Stomach smooth muscle (tissue), 2 donors: ENCODE results near the gene TMEM130.
"Not testable (repeated sequence)": the region's sequence is repeated elsewhere in the genome, so short reads cannot be mapped to it uniquely, and the experiment has no call there.

Experiments used
- H3K27ac ChIP-seq: one replicate; pipeline ENCODE4 v1.7.0; 2013; ENCODE audit warnings: mild to moderate bottlenecking, low read length, inconsistent platforms
- H3K27me3 ChIP-seq, 2 donors: one replicate each; pipeline ENCODE4 v1.7.0; 2013; ENCODE audit warnings: low read length in 2 of 2; ENCODE audit not compliant: insufficient read depth in 2 of 2, control insufficient read depth in 1 of 2
- H3K36me3 ChIP-seq, 2 donors: one replicate each; pipeline ENCODE4 v1.7.0; 2013; ENCODE audit warnings: low read length in 2 of 2; ENCODE audit not compliant: control insufficient read depth in 2 of 2, insufficient read depth in 2 of 2
- H3K4me1 ChIP-seq: one replicate; pipeline ENCODE4 v1.7.0; 2013; ENCODE audit warnings: low read length; ENCODE audit not compliant: control insufficient read depth, insufficient read depth
- H3K4me3 ChIP-seq, 2 donors: one replicate each; pipeline ENCODE4 v1.7.0; 2013; ENCODE audit warnings: low read length in 2 of 2
- H3K9ac ChIP-seq, 2 donors: one replicate each; pipeline ENCODE4 v1.7.0; 2013; ENCODE audit warnings: low read length in 2 of 2, mild to moderate bottlenecking in 1 of 2
- H3K9me3 ChIP-seq, 2 donors: one replicate each; pipeline ENCODE4 v1.7.0; 2013; ENCODE audit warnings: low read length in 2 of 2; ENCODE audit not compliant: control insufficient read depth in 2 of 2
- donor health status: healthy.
- donor health status: Pancreatic carcinoma.

TMEM130 gene

DNA sequence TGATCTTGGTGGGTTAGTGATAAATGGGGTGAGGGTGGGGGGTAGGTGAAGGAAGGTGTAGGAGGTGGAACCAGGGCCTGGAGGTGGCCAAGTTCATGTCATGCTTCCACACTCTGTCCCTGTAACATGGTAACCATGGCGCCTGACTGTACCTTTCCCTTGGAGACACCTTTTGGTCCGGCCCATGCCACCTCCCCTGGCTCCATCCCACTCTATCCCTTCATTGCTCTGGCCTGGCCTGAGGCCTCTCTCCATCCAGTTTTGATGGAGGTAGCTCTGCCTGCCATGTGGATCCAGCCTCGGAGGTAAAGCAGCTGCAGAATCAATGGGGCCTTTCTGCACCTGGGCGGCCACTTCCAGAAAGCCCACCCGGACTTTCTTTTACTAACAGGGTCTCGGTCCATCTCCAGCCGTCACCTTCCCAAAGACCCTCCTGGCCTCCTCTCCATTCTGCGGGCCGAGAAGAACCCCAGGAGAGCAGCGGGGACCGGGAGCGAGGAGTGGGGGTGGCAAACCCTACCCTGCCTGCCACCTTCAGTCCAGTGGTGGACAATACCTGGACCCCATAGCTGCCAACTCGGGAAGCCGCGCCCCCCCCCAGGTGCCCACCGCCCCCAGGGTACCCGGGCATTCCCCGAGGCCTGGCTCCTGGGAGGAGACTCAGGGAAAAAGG, 8.0 kb upstream of the TMEM130 start:
- Histone ChIP-seq H3K4me3 (peak overlapping the region; percentile 92 to 94), H3K9ac (peak overlapping the region; percentile 73 to 98), H3K36me3 (peaks cover 2 to 4% of the 10 kb centered on the region in 2 donors), H3K4me1 (peaks cover 15% of the 10 kb centered on the region), H3K27me3 (peaks cover 0 to under 1% of the 10 kb centered on the region in 2 donors), H3K9me3 (no peaks in the 10 kb centered on the region), H3K27ac (peak overlapping the region; percentile 37)

DNA sequence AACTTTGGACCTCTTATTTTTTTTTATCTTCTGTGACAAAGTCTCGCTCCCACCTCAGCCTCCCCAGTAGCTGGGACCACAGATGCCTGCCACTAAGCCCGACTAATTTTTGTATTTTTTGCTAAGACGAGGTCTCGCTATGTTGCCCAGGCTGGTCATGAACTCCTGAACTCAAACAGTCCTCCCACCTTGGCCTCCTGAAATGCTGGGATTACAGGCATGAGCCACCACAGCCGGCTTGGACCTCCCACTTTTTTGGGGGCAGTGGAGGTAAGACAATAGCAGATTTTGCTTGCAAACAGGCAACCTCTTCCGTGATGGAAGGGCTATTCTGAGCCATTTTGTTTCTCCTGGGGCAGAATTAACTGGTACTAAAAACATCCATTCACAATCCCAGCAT, 7.3 kb upstream of the TMEM130 start:
- no peak overlapping the region for H3K4me3 ChIP-seq
- no peaks in the 10 kb centered on the region for H3K9me3 ChIP-seq
- no peak overlapping the region for H3K27ac ChIP-seq
- H3K36me3 ChIP-seq = no peaks in the 10 kb centered on the region
- no peak overlapping the region for H3K9ac ChIP-seq
- H3K27me3 ChIP-seq = peaks cover 0 to 2% of the 10 kb centered on the region in 2 donors
- H3K4me1 ChIP-seq = peaks cover 15% of the 10 kb centered on the region

DNA sequence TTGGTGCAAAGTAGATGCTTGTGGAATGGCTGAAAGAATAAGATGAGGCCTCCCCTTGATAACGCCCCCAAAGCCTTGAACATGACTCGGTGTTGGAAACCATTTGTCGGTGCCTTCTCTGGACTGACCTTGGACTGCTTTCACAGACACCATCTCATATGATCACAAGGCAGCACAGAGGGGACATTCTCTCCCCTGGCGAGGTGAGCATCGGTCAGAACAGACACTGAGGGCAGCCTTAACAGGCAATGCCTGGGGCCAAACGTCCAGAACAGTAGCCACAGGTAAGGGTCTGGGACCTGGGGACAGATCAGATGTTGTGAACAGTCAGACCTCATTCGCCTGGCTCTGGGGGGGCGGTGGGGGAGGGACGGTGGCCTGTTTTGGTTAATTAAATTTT, 5.7 kb upstream of the TMEM130 start:
- H3K36me3 ChIP-seq = no peaks in the 10 kb centered on the region
- H3K27ac ChIP-seq = no peak overlapping the region
- H3K9me3 ChIP-seq = no peaks in the 10 kb centered on the region
- H3K4me3 ChIP-seq = no peak overlapping the region
- no peak overlapping the region for H3K9ac ChIP-seq
- H3K27me3 ChIP-seq = peaks cover 8 to 12% of the 10 kb centered on the region in 2 donors
- H3K4me1 ChIP-seq = peaks cover 15% of the 10 kb centered on the region

DNA sequence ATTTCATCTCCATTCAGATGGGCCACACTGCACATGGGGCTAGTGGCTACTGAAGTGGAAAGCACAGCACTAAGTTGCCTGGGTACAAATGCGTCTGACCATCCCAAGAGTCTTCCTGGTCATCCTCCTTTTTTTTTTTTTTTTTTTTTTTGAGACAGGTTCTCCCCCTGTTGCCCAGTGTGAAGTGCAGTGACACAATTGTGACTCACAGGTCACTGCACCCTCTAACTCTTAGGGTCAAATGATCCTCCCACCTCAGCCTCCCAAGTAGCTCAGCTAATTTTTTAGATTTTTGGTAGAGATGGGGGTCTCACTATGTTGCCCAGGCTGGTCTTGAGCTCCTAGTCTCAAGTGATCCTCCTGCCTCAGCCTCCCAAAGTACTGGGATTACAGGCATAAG, 5.1 kb upstream of the TMEM130 start:
- H3K9ac ChIP-seq = no peak overlapping the region
- no peaks in the 10 kb centered on the region for H3K9me3 ChIP-seq
- no peak overlapping the region for H3K27ac ChIP-seq
- peaks cover 14% of the 10 kb centered on the region for H3K4me1 ChIP-seq
- no peak overlapping the region for H3K4me3 ChIP-seq
- H3K36me3 ChIP-seq = no peaks in the 10 kb centered on the region
- H3K27me3 ChIP-seq = peaks cover 9 to 13% of the 10 kb centered on the region in 2 donors

DNA sequence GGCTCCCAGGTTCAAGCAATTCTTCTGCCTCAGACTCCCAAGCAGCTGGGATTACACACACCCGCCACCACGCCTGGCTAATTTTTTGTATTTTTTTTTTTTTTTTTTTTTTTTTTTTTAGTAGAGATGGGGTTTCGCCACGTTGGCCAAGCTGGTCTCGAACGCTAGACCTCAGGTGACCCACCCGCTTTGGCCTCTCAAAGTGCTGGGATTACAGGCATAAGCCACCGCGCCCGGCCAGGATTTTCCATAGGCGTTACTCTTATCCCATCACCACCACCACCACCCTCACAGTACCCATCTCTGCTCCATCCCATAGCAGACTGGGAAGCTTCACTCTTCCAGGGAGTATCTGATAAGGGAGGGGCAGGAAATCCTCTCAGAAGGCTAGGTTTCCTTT, 3.8 kb upstream of the TMEM130 start:
- H3K4me3 ChIP-seq = not testable (repeated sequence)
- H3K27me3 ChIP-seq = peaks cover 13 to 16% of the 10 kb centered on the region in 2 donors

DNA sequence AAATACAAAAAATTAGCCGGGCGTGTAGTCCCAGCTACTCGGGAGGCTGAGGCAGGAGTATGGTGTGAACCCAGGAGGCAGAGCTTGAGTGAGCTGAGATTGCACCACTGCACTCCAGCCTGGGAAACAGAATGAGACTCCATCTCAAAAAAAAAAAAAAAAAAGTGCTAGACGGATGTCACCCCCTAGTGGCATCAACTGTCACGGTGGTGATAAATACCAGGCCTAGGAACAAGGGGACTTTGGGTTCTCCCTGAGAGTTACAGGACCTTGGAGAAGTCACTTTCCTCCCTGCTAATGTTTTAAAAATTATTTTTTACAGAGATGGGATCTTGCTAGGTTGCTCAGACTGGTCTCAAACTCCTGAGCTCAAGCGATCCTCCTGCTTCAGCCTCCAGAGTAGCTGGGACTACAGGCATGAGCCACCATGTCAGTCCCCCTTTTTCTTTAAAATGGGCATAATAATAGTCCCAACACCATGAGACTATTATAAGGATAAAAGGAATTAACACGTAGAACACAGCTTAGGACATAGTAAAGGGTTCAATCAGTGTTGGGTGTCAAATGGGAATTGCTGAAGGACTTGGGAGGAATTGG, 2.6 kb upstream of the TMEM130 start:
- Histone ChIP-seq H3K9me3 (no peaks in the 10 kb centered on the region), H3K36me3 (no peaks in the 10 kb centered on the region), H3K27ac (no peak overlapping the region), H3K9ac (no peak overlapping the region), H3K4me3 (no peak overlapping the region), H3K4me1 (peaks cover 7% of the 10 kb centered on the region), H3K27me3 (peaks cover 13 to 16% of the 10 kb centered on the region in 2 donors)

More for the DNA sequence above, 3.8 kb upstream of the TMEM130 start:
- H3K27ac ChIP-seq, H3K9ac ChIP-seq, H3K36me3 ChIP-seq, H3K9me3 ChIP-seq: not testable (repeated sequence)
- H3K4me1 ChIP-seq = peaks cover 13% of the 10 kb centered on the region

DNA sequence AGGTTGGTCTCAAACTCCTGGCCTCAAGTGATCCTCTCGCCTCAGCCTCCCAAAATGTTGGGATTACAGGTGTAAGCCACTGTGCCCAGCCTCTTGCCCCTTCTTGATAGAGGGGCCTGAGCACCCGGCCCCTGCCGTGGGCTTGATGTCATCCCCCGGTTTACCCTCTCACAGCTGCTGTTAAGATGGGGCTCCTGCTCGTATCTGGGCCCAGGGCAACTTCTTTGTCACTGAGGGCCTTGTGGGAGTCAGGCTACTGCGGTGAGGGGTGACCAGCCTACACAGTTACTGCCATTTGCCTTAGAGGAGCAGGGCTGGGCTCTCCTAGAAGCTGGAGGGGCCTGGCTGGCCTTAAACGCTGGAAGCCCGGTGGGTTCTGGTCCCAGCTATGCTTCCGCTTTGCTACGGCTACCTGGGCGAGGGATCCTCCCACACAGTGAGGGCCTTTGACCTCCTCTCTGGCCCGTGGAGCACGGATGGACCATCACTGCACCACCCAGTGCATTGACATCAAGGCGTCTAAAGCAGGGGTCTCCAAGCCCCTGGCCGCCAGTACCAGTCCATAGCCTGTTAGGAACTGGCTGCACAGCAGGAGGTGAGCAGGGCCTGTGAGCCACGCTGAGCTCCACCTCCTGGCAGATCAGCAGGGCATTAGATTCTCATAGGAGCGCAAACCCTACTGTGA, 1.1 kb upstream of the TMEM130 start:
- Histone ChIP-seq H3K27ac (no peak overlapping the region), H3K9ac (no peak overlapping the region), H3K36me3 (no peaks in the 10 kb centered on the region), H3K4me3 (no peak overlapping the region), H3K9me3 (no peaks in the 10 kb centered on the region), H3K27me3 (peaks cover 13 to 16% of the 10 kb centered on the region in 2 donors), H3K4me1 (peaks cover 7% of the 10 kb centered on the region)

DNA sequence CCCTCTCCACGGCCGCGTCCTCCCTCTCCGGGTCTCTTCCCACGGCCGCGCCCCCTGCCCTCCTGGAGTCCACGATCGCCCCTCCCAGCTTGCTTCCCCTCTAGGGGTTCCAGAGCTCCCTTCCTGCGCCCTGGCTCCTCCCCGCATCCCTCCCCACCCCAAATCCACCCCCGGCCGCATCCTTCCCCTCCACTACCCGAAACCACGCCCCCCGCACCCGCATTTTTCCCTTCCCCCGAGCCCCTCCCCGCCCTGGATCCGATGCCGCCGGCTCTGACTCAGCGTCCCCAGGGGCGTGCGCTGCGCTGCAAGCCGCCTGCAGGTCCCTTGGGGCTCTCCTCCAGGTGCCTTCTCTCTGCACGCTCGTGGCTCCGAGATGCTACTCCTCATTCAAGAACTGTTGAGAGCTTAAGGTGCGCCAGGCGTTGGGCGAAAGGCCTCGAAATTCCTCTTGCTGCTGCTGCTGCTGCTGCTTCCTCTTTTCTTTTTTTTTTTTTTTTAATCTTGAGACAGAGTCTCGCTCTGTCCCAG, 372 bp upstream of the TMEM130 start:
- Histone ChIP-seq H3K9me3 (no peaks in the 10 kb centered on the region), H3K9ac (no peak overlapping the region), H3K36me3 (no peaks in the 10 kb centered on the region), H3K27me3 (peaks cover 13 to 16% of the 10 kb centered on the region in 2 donors), H3K4me3 (peak overlapping the region in 1 of 2 donors; percentile 61), H3K27ac (no peak overlapping the region), H3K4me1 (peaks cover 7% of the 10 kb centered on the region)

DNA sequence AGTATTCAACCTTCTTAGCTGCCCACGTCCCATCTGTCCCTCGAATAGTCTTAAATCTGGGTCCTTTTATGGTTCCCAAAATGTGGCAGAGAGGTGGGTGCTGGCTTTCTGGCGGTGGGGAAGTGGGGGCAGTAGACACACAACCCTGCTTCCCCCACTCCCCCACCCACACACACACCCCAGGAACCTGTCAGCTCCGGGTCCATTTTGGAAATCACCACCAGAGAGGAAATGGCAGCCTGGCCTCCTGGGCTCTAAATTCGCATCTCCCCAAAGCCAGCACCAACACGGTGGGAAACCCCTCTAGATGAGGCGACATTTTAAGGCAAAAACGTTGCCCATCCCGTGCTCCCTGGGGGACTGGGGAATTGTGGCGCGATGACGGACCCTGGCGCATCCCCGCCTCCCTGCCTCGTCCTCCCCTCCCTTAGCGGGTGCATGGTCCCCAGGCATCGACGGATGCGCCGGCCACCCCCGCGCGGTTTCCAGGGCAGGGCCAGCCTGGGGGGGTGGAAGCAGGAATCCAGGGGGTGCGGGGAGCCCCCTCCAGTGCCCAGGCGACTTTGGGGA, 702 bp downstream of the TMEM130 start:
- Histone ChIP-seq H3K9ac (no peak overlapping the region), H3K27me3 (peaks cover 13 to 16% of the 10 kb centered on the region in 2 donors), H3K27ac (no peak overlapping the region), H3K4me1 (peaks cover 7% of the 10 kb centered on the region), H3K4me3 (peak overlapping the region in 1 of 2 donors; percentile 61), H3K9me3 (no peaks in the 10 kb centered on the region), H3K36me3 (no peaks in the 10 kb centered on the region)

DNA sequence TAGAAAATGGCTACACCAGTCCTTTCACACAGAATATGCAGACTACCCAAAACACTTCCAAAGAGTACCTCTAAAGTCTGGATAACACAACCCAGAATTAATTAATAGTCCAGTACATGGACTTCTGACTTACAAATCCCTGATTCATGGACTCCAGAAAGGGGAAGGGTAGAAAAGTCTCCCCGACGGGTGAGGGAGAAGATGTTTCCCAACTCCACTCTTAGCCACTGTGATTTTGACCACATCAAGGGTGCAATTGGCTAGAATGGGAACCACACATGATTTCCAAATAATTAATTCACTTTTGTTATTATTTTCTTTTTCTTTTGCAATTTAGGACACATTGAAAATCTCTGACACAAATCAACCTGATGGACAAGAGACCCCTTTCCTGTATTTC, 1.4 kb downstream of the TMEM130 start:
- Histone ChIP-seq H3K9me3 (no peaks in the 10 kb centered on the region), H3K36me3 (no peaks in the 10 kb centered on the region), H3K4me1 (peaks cover 7% of the 10 kb centered on the region), H3K27me3 (peaks cover 13 to 16% of the 10 kb centered on the region in 2 donors), H3K4me3 (no peak overlapping the region), H3K27ac (no peak overlapping the region), H3K9ac (no peak overlapping the region)
